Mesendoderm (in vitro differentiated cells): ENCODE measurements around the gene CIAO3.
A peak's percentile ranks its signal among the peaks of the same experiment; 100 is the strongest.

Experiments
- DNase-seq: peaks from one replicate; pipeline ENCODE4 v3.0.0; 2013
- H2AK5ac ChIP-seq: 2 replicates; pipeline ENCODE4 v1.6.1; 2013; ENCODE audit warnings: low read length, inconsistent platforms
- H2BK120ac ChIP-seq: 2 replicates; pipeline ENCODE4 v1.6.1; 2013; ENCODE audit warnings: low read depth, mild to moderate bottlenecking, low read length, moderate library complexity, mixed read lengths
- H2BK15ac ChIP-seq: replicated peaks from 2 replicates; pipeline ENCODE4 v1.6.1; 2013; ENCODE audit warnings: low read depth, mild to moderate bottlenecking, moderate library complexity
- H2BK5ac ChIP-seq: 2 replicates; pipeline ENCODE4 v1.6.1; 2013; ENCODE audit warnings: low read length, inconsistent platforms
- H3K18ac ChIP-seq: 2 replicates; pipeline ENCODE4 v1.6.1; 2013; ENCODE audit warnings: mild to moderate bottlenecking, low read length, mixed read lengths
- H3K23ac ChIP-seq: one replicate; pipeline ENCODE4 v1.6.1; 2013; ENCODE audit warnings: low read length
- H3K27ac ChIP-seq: 2 replicates; pipeline ENCODE4 v1.5.1; 2013; ENCODE audit warnings: low read depth, mild to moderate bottlenecking, inconsistent platforms, low read length, moderate library complexity
- H3K27me3 ChIP-seq: 2 replicates; pipeline ENCODE4 v1.6.1; 2013; ENCODE audit warnings: low read length, control low read depth, mild to moderate bottlenecking, inconsistent platforms; ENCODE audit not compliant: insufficient read depth, poor library complexity
- H3K36me3 ChIP-seq: 2 replicates; pipeline ENCODE4 v1.6.1; 2013; ENCODE audit warnings: low read length, inconsistent platforms; ENCODE audit not compliant: control insufficient read depth, insufficient read depth
- H3K4ac ChIP-seq: one replicate; pipeline ENCODE4 v1.6.1; 2013; ENCODE audit warnings: low read depth, mild to moderate bottlenecking, low read length, moderate library complexity
- H3K4me1 ChIP-seq: 2 replicates; pipeline ENCODE4 v1.6.1; 2013; ENCODE audit warnings: low read depth, low read length, inconsistent platforms; ENCODE audit not compliant: control insufficient read depth
- H3K4me2 ChIP-seq: 2 replicates; pipeline ENCODE4 v1.6.1; 2013; ENCODE audit warnings: low read length
- H3K4me3 ChIP-seq: 2 replicates; pipeline ENCODE4 v1.5.1; 2013; ENCODE audit warnings: mild to moderate bottlenecking, low read length
- H3K56ac ChIP-seq: one replicate; pipeline ENCODE4 v1.6.1; 2013; ENCODE audit warnings: low read length
- H3K79me1 ChIP-seq: 2 replicates; pipeline ENCODE4 v1.6.1; 2013; ENCODE audit warnings: low read length, inconsistent platforms
- H3K79me2 ChIP-seq: 2 replicates; pipeline ENCODE4 v1.6.1; 2013; ENCODE audit warnings: mild to moderate bottlenecking, low read length; ENCODE audit not compliant: control insufficient read depth, insufficient read depth
- H3K9ac ChIP-seq: 2 replicates; pipeline ENCODE4 v1.6.1; 2013; ENCODE audit warnings: low read length, inconsistent platforms
- H4K5ac ChIP-seq: one replicate; pipeline ENCODE4 v1.6.1; 2013; ENCODE audit warnings: low read length
- H4K8ac ChIP-seq: one replicate; pipeline ENCODE4 v1.6.1; 2013; ENCODE audit warnings: low read depth, mild to moderate bottlenecking, control low read depth, low read length, moderate library complexity
- WGBS: extraction: QIAGEN DNeasy Blood & Tissue Kit; methylation state at CpG from one replicate; pipeline ENCODE4 v1.1.7; 2013; ENCODE audit warnings: low lambda C conversion rate, missing lambda C conversion rate; ENCODE audit not compliant: insufficient coverage; ENCODE audit errors: extremely low coverage; 5-methylcytosine and 5-hydroxymethylcytosine counted together

CIAO3 gene

GRCh38 chr16:733382-734207 lies 7.2 kb downstream of the CIAO3 start:
- Histone ChIP-seq H2AK5ac (no peak overlapping the region), H3K4me1 (no peaks in the 10 kb centered on the region), H3K36me3 (peaks cover 3% of the 10 kb centered on the region), H3K79me1 (no peaks in the 10 kb centered on the region), H2BK15ac (no peak overlapping the region), H3K23ac (no peak overlapping the region), H2BK5ac (no peak overlapping the region), H3K27me3 (no peaks in the 10 kb centered on the region), H3K79me2 (no peaks in the 10 kb centered on the region), H3K4ac (no peak overlapping the region), H2BK120ac (no peak overlapping the region), H3K56ac (no peak overlapping the region), H3K4me2 (no peak overlapping the region), H3K27ac (no peak overlapping the region), H4K8ac (no peak overlapping the region), H3K9ac (no peak overlapping the region), H3K4me3 (no peak overlapping the region), H3K18ac (no peak overlapping the region), H4K5ac (no peak overlapping the region)
- WGBS: no CpG with 5 or more reads among the region's 34 CpGs
- peak; percentile 34 for DNase-seq

- no CpG with 5 or more reads among the region's 13 CpGs for WGBS
- H3K36me3 ChIP-seq: peaks cover 3% of the 10 kb centered on the region
- H3K18ac ChIP-seq: no peak overlapping the region
- H3K79me1 ChIP-seq: no peaks in the 10 kb centered on the region
- H3K23ac ChIP-seq: no peak overlapping the region
- H2AK5ac ChIP-seq: no peak overlapping the region
- DNase-seq: peak; percentile 68
- no peaks in the 10 kb centered on the region for H3K4me1 ChIP-seq
- no peak overlapping the region for H3K4me2 ChIP-seq
- H3K9ac ChIP-seq: no peak overlapping the region
- no peak overlapping the region for H2BK120ac ChIP-seq
- no peak overlapping the region for H3K4me3 ChIP-seq
- H3K79me2 ChIP-seq: no peaks in the 10 kb centered on the region
- no peak overlapping the region for H3K27ac ChIP-seq
- no peak overlapping the region for H2BK5ac ChIP-seq
- H2BK15ac ChIP-seq: no peak overlapping the region
- H4K5ac ChIP-seq: no peak overlapping the region
- no peak overlapping the region for H3K56ac ChIP-seq
- H4K8ac ChIP-seq: no peak overlapping the region
- no peak overlapping the region for H3K4ac ChIP-seq
- no peaks in the 10 kb centered on the region for H3K27me3 ChIP-seq
Observed at GRCh38 chr16:732936-733335, 7.9 kb downstream of the CIAO3 start.

GRCh38 chr16:732332-732731 lies 8.5 kb downstream of the CIAO3 start:
- Histone ChIP-seq H3K27ac (no peak overlapping the region), H3K18ac (no peak overlapping the region), H3K27me3 (no peaks in the 10 kb centered on the region), H3K4me2 (no peak overlapping the region), H3K23ac (no peak overlapping the region), H3K4me1 (no peaks in the 10 kb centered on the region), H2BK15ac (no peak overlapping the region), H2BK120ac (no peak overlapping the region), H3K4ac (no peak overlapping the region), H3K4me3 (no peak overlapping the region), H2BK5ac (no peak overlapping the region), H2AK5ac (no peak overlapping the region), H3K79me1 (no peaks in the 10 kb centered on the region), H4K8ac (no peak overlapping the region), H4K5ac (no peak overlapping the region), H3K36me3 (peaks cover 3% of the 10 kb centered on the region), H3K9ac (no peak overlapping the region), H3K56ac (no peak overlapping the region), H3K79me2 (no peaks in the 10 kb centered on the region)
- WGBS: no CpG with 5 or more reads among the region's 12 CpGs
- no peak for DNase-seq

GRCh38 chr16:730666-731509 lies 9.9 kb downstream of the CIAO3 start:
- Histone ChIP-seq H3K4ac (no peak overlapping the region), H2AK5ac (no peak overlapping the region), H4K5ac (no peak overlapping the region), H3K79me1 (no peaks in the 10 kb centered on the region), H3K4me3 (no peak overlapping the region), H3K27ac (no peak overlapping the region), H3K4me1 (no peaks in the 10 kb centered on the region), H3K18ac (no peak overlapping the region), H3K79me2 (no peaks in the 10 kb centered on the region), H3K23ac (no peak overlapping the region), H3K4me2 (no peak overlapping the region), H2BK5ac (no peak overlapping the region), H3K27me3 (no peaks in the 10 kb centered on the region), H3K9ac (no peak overlapping the region), H2BK15ac (no peak overlapping the region), H4K8ac (no peak overlapping the region), H2BK120ac (no peak overlapping the region), H3K56ac (no peak overlapping the region), H3K36me3 (peaks cover 3% of the 10 kb centered on the region)
- DNase-seq: no peak
- no CpG with 5 or more reads among the region's 22 CpGs for WGBS

- H3K4me3 ChIP-seq: no peak overlapping the region
- H3K27me3 ChIP-seq: no peaks in the 10 kb centered on the region
- no peak overlapping the region for H2BK120ac ChIP-seq
- no peak overlapping the region for H4K8ac ChIP-seq
- no peak overlapping the region for H3K4me2 ChIP-seq
- H4K5ac ChIP-seq: no peak overlapping the region
- no peak overlapping the region for H2BK15ac ChIP-seq
- H3K23ac ChIP-seq: no peak overlapping the region
- H3K18ac ChIP-seq: no peak overlapping the region
- H3K27ac ChIP-seq: no peak overlapping the region
- no peak for DNase-seq
- H2AK5ac ChIP-seq: no peak overlapping the region
- H3K9ac ChIP-seq: no peak overlapping the region
- H3K36me3 ChIP-seq: peaks cover 3% of the 10 kb centered on the region
- H3K4ac ChIP-seq: no peak overlapping the region
- no peak overlapping the region for H3K56ac ChIP-seq
- H3K4me1 ChIP-seq: no peaks in the 10 kb centered on the region
- no peaks in the 10 kb centered on the region for H3K79me1 ChIP-seq
- no peaks in the 10 kb centered on the region for H3K79me2 ChIP-seq
- WGBS: no CpG with 5 or more reads among the region's 37 CpGs
- H2BK5ac ChIP-seq: no peak overlapping the region
Observed at GRCh38 chr16:729768-730665, 10.8 kb downstream of the CIAO3 start.
